CD4-positive, alpha-beta memory T cell (primary cell): ENCODE measurements around the gene TDRD1. TPM values are rescaled to one million over a fixed set of nuclear protein-coding genes. Genes with fewer than 3 reads are reported as not detected.
A peak's percentile ranks its signal among the peaks of the same experiment; 100 is the strongest.

Source experiments
- CTCF ChIA-PET: fragments of 350-600 bp; sonication (Branson Sonifier 250); formaldehyde crosslinking; loops from one replicate; lab custom pipeline; 2021; ENCODE audit warnings: inconsistent platforms; ENCODE audit not compliant: partially characterized antibody; lab: Charles Lee
- POLR2A ChIA-PET: fragments of 350-600 bp; sonication (Branson Sonifier 250); formaldehyde crosslinking; loops from one replicate; lab custom pipeline; 2021; ENCODE audit not compliant: partially characterized antibody; lab: Charles Lee
- DNase-seq, 5 donors: peaks; one replicate each; pipeline versions ENCODE4 v3.0.0 to v3.0.0-alpha.2; 2020 to 2022; ENCODE audit warnings: mixed read lengths in 1 of 5
- H3K27ac ChIP-seq: one replicate; pipeline ENCODE4 v1.7.0; 2013; ENCODE audit warnings: low read depth, low read length
- H3K27me3 ChIP-seq: 2 replicates; pipeline ENCODE4 v1.7.0; 2013; ENCODE audit warnings: mild to moderate bottlenecking, low read length, moderate library complexity; ENCODE audit not compliant: insufficient read depth
- H3K36me3 ChIP-seq: 2 replicates; pipeline ENCODE4 v1.7.0; 2013; ENCODE audit warnings: mild to moderate bottlenecking, low read length, moderate library complexity; ENCODE audit not compliant: insufficient read depth
- H3K4me1 ChIP-seq: 2 replicates; pipeline ENCODE4 v1.7.0; 2013; ENCODE audit warnings: mild to moderate bottlenecking, low read length, moderate library complexity; ENCODE audit not compliant: insufficient read depth
- H3K4me3 ChIP-seq, 2 donors: one replicate each; pipeline ENCODE4 v1.7.0; 2013; ENCODE audit warnings: low read length in 2 of 2, mild to moderate bottlenecking in 1 of 2
- H3K9me3 ChIP-seq, 2 donors: one replicate each; pipeline ENCODE4 v1.7.0; 2013; ENCODE audit warnings: low read length in 2 of 2, control low read depth in 1 of 2; ENCODE audit not compliant: control insufficient read depth in 1 of 2
- H3K27ac Mint-ChIP-seq, 7 donors: one replicate each; pipeline ENCODE4 v1.8.0; 2020 to 2021; ENCODE audit warnings: mixed read lengths in 7 of 7, mild to moderate bottlenecking in 6 of 7, inconsistent platforms in 3 of 7, moderate library complexity in 3 of 7
- H3K27me3 Mint-ChIP-seq, 2 donors: one replicate each; pipeline ENCODE4 v1.8.0; 2020 to 2021; ENCODE audit warnings: mixed read lengths in 2 of 2
- H3K36me3 Mint-ChIP-seq, 2 donors: one replicate each; pipeline ENCODE4 v1.8.0; 2020 to 2021; ENCODE audit warnings: mixed read lengths in 2 of 2, inconsistent platforms in 1 of 2, mild to moderate bottlenecking in 1 of 2
- H3K4me1 Mint-ChIP-seq, 4 donors: one replicate each; pipeline ENCODE4 v1.8.0; 2020 to 2021; ENCODE audit warnings: mixed read lengths in 4 of 4, mild to moderate bottlenecking in 1 of 4
- H3K4me3 Mint-ChIP-seq, 8 donors: one replicate each; pipeline ENCODE4 v1.8.0; 2020 to 2021; ENCODE audit warnings: mixed read lengths in 8 of 8, mild to moderate bottlenecking in 7 of 8, moderate library complexity in 6 of 8, inconsistent platforms in 3 of 8
- H3K9me3 Mint-ChIP-seq, 8 donors: one replicate each; pipeline ENCODE4 v1.8.0; 2020 to 2021; ENCODE audit warnings: mixed read lengths in 8 of 8, mild to moderate bottlenecking in 5 of 8, inconsistent platforms in 3 of 8, moderate library complexity in 1 of 8
- intact Hi-C: fragments of 100-400 bp; cut with micrococcal nuclease; formaldehyde crosslinking; loops from one replicate; pipeline ENCODE4 v1.15.1; 2023
- polyA plus RNA-seq, 2 donors: library from polyadenylated mRNA; unstranded; fragments of 300-500 nt; fragmentation: Illumina TruSeq; gene quantifications; one replicate each; pipeline ENCODE4 v1.2.3, GENCODE V29; 2021
- total RNA-seq, 2 experiments: library from RNA; stranded (reverse); gene quantifications; one replicate each; pipeline ENCODE4 v1.2.3, GENCODE V29; 2021

TDRD1 gene
- total and polyA plus RNA-seq, 4 experiments from 2014 or later: 0.05 to 0.41 (median 0.39) TPM; not detected in 1

GRCh38 chr10:114173603-114173920 is 5.6 kb upstream of the TDRD1 start:
- no peak for DNase-seq
- H3K27me3 ChIP-seq: no peaks in the 10 kb centered on the region
- H3K36me3 ChIP-seq: no peaks in the 10 kb centered on the region
- peak overlapping the region; percentile 85 for H3K27ac ChIP-seq
- intact Hi-C loops: loop anchor here (2.0 to 10.0 kb wide), 3 partner anchors 213 to 764 kb away; partner anchors contain the start of genes FHIP2A and TRUB1
- Mint-ChIP-seq H3K9me3 (peaks cover 0 to 6% (median 0%) of the 10 kb centered on the region in 8 donors), H3K4me3 (peak overlapping the region; percentile 92 to 99 (median 98)), H3K36me3 (peaks cover 4 to 38% of the 10 kb centered on the region in 2 donors), H3K4me1 (peaks cover 33 to 60% (median 41%) of the 10 kb centered on the region in 4 donors), H3K27me3 (peaks cover 0 to 1% of the 10 kb centered on the region in 2 donors), H3K27ac (peak overlapping the region; percentile 83 to 99 (median 99))
- peaks cover 35% of the 10 kb centered on the region for H3K4me1 ChIP-seq
- no peaks in the 10 kb centered on the region for H3K9me3 ChIP-seq
- POLR2A ChIA-PET: interaction anchor here (0.8 to 1.9 kb wide), 13 partner anchors 11 to 1798 kb away, joined by 3 to 14 read pairs (median 4); partner anchors contain the start of genes CASP7, DCLRE1A and FHIP2A
- CTCF ChIA-PET: interaction anchor here (1.8 kb wide), 1 partner anchor 131 kb away, joined by 7 read pairs; no protein-coding TSS in a partner anchor
- peak overlapping the region; percentile 43 to 84 for H3K4me3 ChIP-seq

- ChIA-PET POLR2A (interaction anchor here (0.5 to 1.9 kb wide), 15 partner anchors 11 to 1799 kb away, joined by 3 to 14 read pairs (median 4); partner anchors contain the start of genes CASP7, DCLRE1A and FHIP2A), CTCF (interaction anchor here (1.0 to 1.8 kb wide), 2 partner anchors 11 to 130 kb away, joined by 3 to 7 read pairs; no protein-coding TSS in a partner anchor)
- Mint-ChIP-seq H3K36me3 (peaks cover 0 to 34% of the 10 kb centered on the region in 2 donors), H3K27me3 (peaks cover 0 to 1% of the 10 kb centered on the region in 2 donors), H3K4me1 (peaks cover 31 to 57% (median 38%) of the 10 kb centered on the region in 4 donors), H3K4me3 (peak within 1 kb of the TSS; percentile 92 to 99 (median 98)), H3K9me3 (peaks cover 0 to 3% (median 0%) of the 10 kb centered on the region in 8 donors), H3K27ac (peak within 1 kb of the TSS; percentile 83 to 99 (median 99))
- Histone ChIP-seq H3K27me3 (no peaks in the 10 kb centered on the region), H3K36me3 (no peaks in the 10 kb centered on the region), H3K4me1 (peaks cover 35% of the 10 kb centered on the region), H3K9me3 (no peaks in the 10 kb centered on the region), H3K27ac (peak within 1 kb of the TSS; percentile 85), H3K4me3 (peak within 1 kb of the TSS; percentile 47 to 84)
- intact Hi-C loops: loop anchor here (1.0 to 10.0 kb wide), 7 partner anchors 130 to 763 kb away; partner anchors contain the start of genes CASP7, DCLRE1A, FHIP2A and NHLRC2
- DNase-seq: peak; percentile 97 to 98 (median 97)
Measured at GRCh38 chr10:114173921-114174694, 5.0 kb upstream of the TDRD1 start, which contains the start of gene CCDC186. Gene CCDC186, minus strand, starts transcription at chr10:114174203. Its CDS starts 10,935 bp downstream, at chr10:114163268.

- POLR2A ChIA-PET: interaction anchor here (0.7 to 1.9 kb wide), 11 partner anchors 16 to 1799 kb away, joined by 3 to 14 read pairs (median 4); partner anchors contain the start of genes CASP7, DCLRE1A and FHIP2A
- Histone ChIP-seq H3K27ac (peak overlapping the region; percentile 85), H3K27me3 (no peaks in the 10 kb centered on the region), H3K4me1 (peaks cover 35% of the 10 kb centered on the region), H3K36me3 (no peaks in the 10 kb centered on the region), H3K4me3 (peak overlapping the region; percentile 47 to 84), H3K9me3 (no peaks in the 10 kb centered on the region)
- CTCF ChIA-PET: interaction anchor here (0.6 to 1.8 kb wide), 3 partner anchors 11 to 129 kb away, joined by 3 to 7 read pairs (median 4); no protein-coding TSS in a partner anchor
- Mint-ChIP-seq H3K9me3 (no peaks in the 10 kb centered on the region), H3K4me1 (peaks cover 31 to 57% (median 38%) of the 10 kb centered on the region in 4 donors), H3K36me3 (peaks cover 0 to 29% of the 10 kb centered on the region in 2 donors), H3K4me3 (peak overlapping the region; percentile 92 to 99 (median 98)), H3K27ac (peak overlapping the region; percentile 82 to 99 (median 93)), H3K27me3 (peaks cover 0 to 1% of the 10 kb centered on the region in 2 donors)
- intact Hi-C loops: loop anchor here (1.0 to 10.0 kb wide), 6 partner anchors 130 to 763 kb away; partner anchors contain the start of genes CASP7, DCLRE1A, FHIP2A and NHLRC2
- DNase-seq: no peak
Measured at GRCh38 chr10:114174695-114175188, 4.4 kb upstream of the TDRD1 start.

- no peaks in the 10 kb centered on the region for H3K9me3 ChIP-seq
- H3K27ac ChIP-seq: no peak overlapping the region
- H3K27ac Mint-ChIP-seq: peak overlapping the region in 2 of 7 donors; percentile 38 to 61
- no peaks in the 10 kb centered on the region for H3K9me3 Mint-ChIP-seq
- peaks cover 0 to 1% of the 10 kb centered on the region in 2 donors for H3K27me3 Mint-ChIP-seq
- peaks cover 0 to 25% of the 10 kb centered on the region in 2 donors for H3K36me3 Mint-ChIP-seq
- H3K4me3 ChIP-seq: no peak overlapping the region
- no peaks in the 10 kb centered on the region for H3K27me3 ChIP-seq
- intact Hi-C loops: loop anchor here (2.0 to 10.0 kb wide), 2 partner anchors 321 to 649 kb away; partner anchors contain the start of genes DCLRE1A, FHIP2A and NHLRC2
- POLR2A ChIA-PET: no interaction called here
- H3K4me1 ChIP-seq: peaks cover 35% of the 10 kb centered on the region
- DNase-seq: no peak
- H3K36me3 ChIP-seq: no peaks in the 10 kb centered on the region
- peak overlapping the region in 6 of 8 donors; percentile 38 to 71 (median 49) for H3K4me3 Mint-ChIP-seq
- H3K4me1 Mint-ChIP-seq: peaks cover 28 to 53% (median 35%) of the 10 kb centered on the region in 4 donors
- CTCF ChIA-PET: interaction anchor here (1.4 kb wide), 1 partner anchor 12 kb away, joined by 6 read pairs; no protein-coding TSS in a partner anchor
Measured at GRCh38 chr10:114175667-114176066, 3.5 kb upstream of the TDRD1 start.

GRCh38 chr10:114176511-114176910 is 2.6 kb upstream of the TDRD1 start:
- Mint-ChIP-seq H3K36me3 (peaks cover 0 to 22% of the 10 kb centered on the region in 2 donors), H3K4me1 (peaks cover 25 to 44% (median 32%) of the 10 kb centered on the region in 4 donors), H3K4me3 (no peak overlapping the region), H3K27ac (peak overlapping the region in 1 of 7 donors; percentile 73), H3K9me3 (no peaks in the 10 kb centered on the region), H3K27me3 (peaks cover 0 to 1% of the 10 kb centered on the region in 2 donors)
- peaks cover 33% of the 10 kb centered on the region for H3K4me1 ChIP-seq
- H3K9me3 ChIP-seq: no peaks in the 10 kb centered on the region
- H3K36me3 ChIP-seq: no peaks in the 10 kb centered on the region
- no peak for DNase-seq
- H3K27me3 ChIP-seq: no peaks in the 10 kb centered on the region
- CTCF ChIA-PET: interaction anchor here (1.4 kb wide), 1 partner anchor 11 kb away, joined by 6 read pairs; no protein-coding TSS in a partner anchor
- intact Hi-C loops: loop anchor here (10.0 kb wide), 1 partner anchor 648 kb away; the partner anchor contains the start of gene FHIP2A
- H3K4me3 ChIP-seq: no peak overlapping the region
- POLR2A ChIA-PET: no interaction called here
- H3K27ac ChIP-seq: no peak overlapping the region

GRCh38 chr10:114179747-114180146 is 594 bp downstream of the TDRD1 start:
- Histone ChIP-seq H3K36me3 (no peaks in the 10 kb centered on the region), H3K27ac (no peak overlapping the region), H3K9me3 (no peaks in the 10 kb centered on the region), H3K4me1 (peaks cover 14% of the 10 kb centered on the region), H3K4me3 (no peak overlapping the region), H3K27me3 (no peaks in the 10 kb centered on the region)
- Mint-ChIP-seq H3K36me3 (no peaks in the 10 kb centered on the region), H3K4me1 (peaks cover 8 to 17% (median 13%) of the 10 kb centered on the region in 4 donors), H3K4me3 (no peak overlapping the region), H3K27ac (no peak overlapping the region), H3K9me3 (no peaks in the 10 kb centered on the region), H3K27me3 (peaks cover 0 to 1% of the 10 kb centered on the region in 2 donors)
- POLR2A ChIA-PET: no interaction called here
- intact Hi-C loops: loop anchor here (10.0 kb wide), 1 partner anchor 645 kb away; the partner anchor contains the start of gene FHIP2A
- CTCF ChIA-PET: interaction anchor here (1.5 kb wide), 1 partner anchor 124 kb away, joined by 4 read pairs; no protein-coding TSS in a partner anchor
- no peak for DNase-seq
